Hepatocyte (in vitro differentiated cells): ENCODE data around the gene SIRT2.

ENCODE experiments used
- CTCF ChIP-seq: fragments of 200-600 bp; sonication (generic); IDR thresholded peaks from 2 replicates; pipeline ENCODE4 v1.5.1; 2016; ENCODE audit warnings: antibody characterized with exemption, mild to moderate bottlenecking; ENCODE audit not compliant: poor library complexity
- EZH2 ChIP-seq: fragments of 200-600 bp; sonication (generic); IDR thresholded peaks from 2 replicates; pipeline ENCODE4 v1.6.1; 2016; ENCODE audit warnings: antibody characterized with exemption, mild to moderate bottlenecking, borderline replicate concordance

GRCh38 chr19:38849147-38849859, 50.1 kb downstream of the SIRT2 start:
- no peak for TF ChIP-seq CTCF
- TF ChIP-seq EZH2 = no peak
